ENCODE results near the gene IL18RAP.

Gene IL18RAP

GRCh38 chr2:102486941-102487702 is 64.2 kb downstream of the IL18RAP start:
- H3K9me3 Mint-ChIP-seq: no peaks in the 10 kb centered on the region
- H3K36me3 Mint-ChIP-seq (ENCODE audit: low read depth): no peaks in the 10 kb centered on the region
- no peak overlapping the region for H3K4me3 Mint-ChIP-seq
- no peak for DNase-seq
- peaks cover 12% of the 10 kb centered on the region for H3K4me1 Mint-ChIP-seq (ENCODE audit: low read depth)
- H3K27ac Mint-ChIP-seq: no peak overlapping the region
- H3K27me3 Mint-ChIP-seq: peaks cover 29% of the 10 kb centered on the region

GRCh38 chr2:102487761-102488462 is 65.0 kb downstream of the IL18RAP start:
- no peak overlapping the region for H3K27ac Mint-ChIP-seq
- peaks cover 32% of the 10 kb centered on the region for H3K27me3 Mint-ChIP-seq
- no peaks in the 10 kb centered on the region for H3K9me3 Mint-ChIP-seq
- H3K4me3 Mint-ChIP-seq: no peak overlapping the region
- H3K36me3 Mint-ChIP-seq (ENCODE audit: low read depth): no peaks in the 10 kb centered on the region
- peaks cover 12% of the 10 kb centered on the region for H3K4me1 Mint-ChIP-seq (ENCODE audit: low read depth)
- DNase-seq: no peak

- no peak overlapping the region for H3K4me3 Mint-ChIP-seq
- no peaks in the 10 kb centered on the region for H3K36me3 Mint-ChIP-seq (ENCODE audit: low read depth)
- H3K27me3 Mint-ChIP-seq: peaks cover 41% of the 10 kb centered on the region
- peaks cover 12% of the 10 kb centered on the region for H3K4me1 Mint-ChIP-seq (ENCODE audit: low read depth)
- peaks cover 3% of the 10 kb centered on the region for H3K9me3 Mint-ChIP-seq
- no peak overlapping the region for H3K27ac Mint-ChIP-seq
- no peak for DNase-seq
Observed at GRCh38 chr2:102489646-102490045, 66.7 kb downstream of the IL18RAP start.

- no peak for DNase-seq
- Mint-ChIP-seq H3K27me3 (peaks cover 30% of the 10 kb centered on the region), H3K9me3 (peaks cover 3% of the 10 kb centered on the region), H3K4me1 (ENCODE audit: low read depth) (peaks cover 12% of the 10 kb centered on the region), H3K27ac (no peak overlapping the region), H3K36me3 (ENCODE audit: low read depth) (no peaks in the 10 kb centered on the region), H3K4me3 (no peak overlapping the region)
Observed at GRCh38 chr2:102492006-102492405, 69.0 kb downstream of the IL18RAP start.

- Mint-ChIP-seq H3K4me1 (ENCODE audit: low read depth) (peaks cover 12% of the 10 kb centered on the region), H3K36me3 (ENCODE audit: low read depth) (no peaks in the 10 kb centered on the region), H3K9me3 (peaks cover 3% of the 10 kb centered on the region), H3K4me3 (no peak overlapping the region), H3K27me3 (peaks cover 27% of the 10 kb centered on the region), H3K27ac (no peak overlapping the region)
- no peak for DNase-seq
Observed at GRCh38 chr2:102494570-102494969, 71.6 kb downstream of the IL18RAP start.

GRCh38 chr2:102498414-102498813 is 75.5 kb downstream of the IL18RAP start:
- Mint-ChIP-seq H3K9me3 (no peaks in the 10 kb centered on the region), H3K36me3 (ENCODE audit: low read depth) (no peaks in the 10 kb centered on the region), H3K27ac (no peak overlapping the region), H3K4me1 (ENCODE audit: low read depth) (peaks cover 7% of the 10 kb centered on the region), H3K27me3 (peaks cover 19% of the 10 kb centered on the region), H3K4me3 (no peak overlapping the region)
- DNase-seq: no peak

- no peak for DNase-seq
- H3K4me1 Mint-ChIP-seq (ENCODE audit: low read depth): peaks cover 7% of the 10 kb centered on the region
- H3K27me3 Mint-ChIP-seq: peaks cover 23% of the 10 kb centered on the region
- no peak overlapping the region for H3K27ac Mint-ChIP-seq
- no peaks in the 10 kb centered on the region for H3K36me3 Mint-ChIP-seq (ENCODE audit: low read depth)
- no peaks in the 10 kb centered on the region for H3K9me3 Mint-ChIP-seq
- H3K4me3 Mint-ChIP-seq: no peak overlapping the region
Observed at GRCh38 chr2:102499558-102499957, 76.6 kb downstream of the IL18RAP start.
